Keratinocyte (primary cell): Measurements from ENCODE around the gene PTRH1. TPM values are rescaled to one million over a fixed set of nuclear protein-coding genes. Genes with fewer than 3 reads are reported as not detected.

Experiments used
- DNase-seq: peaks from one replicate; pipeline ENCODE4 v3.0.0-alpha.2; 2011; ENCODE audit warnings: low read depth, missing footprints, low spot score
- FAIRE-seq: peaks from 2 replicates; lab custom pipeline; 2011; peaks lifted over from hg19 to GRCh38; lab: Jason Lieb, UNC
- H2AFZ ChIP-seq: 2 replicates; pipeline ENCODE4 v1.6.0; 2012; ENCODE audit warnings: low read length, control low read depth, inconsistent platforms; ENCODE audit not compliant: control insufficient read depth
- H3K27ac ChIP-seq: 2 replicates; pipeline ENCODE4 v1.5.1; 2011; ENCODE audit warnings: low read length; ENCODE audit not compliant: control insufficient read depth, insufficient read depth
- H3K27me3 ChIP-seq: 3 replicates; pipeline ENCODE4 v1.6.0; 2011; ENCODE audit warnings: low read length; ENCODE audit not compliant: control insufficient read depth, insufficient read depth; ENCODE audit errors: extremely low read depth
- H3K36me3 ChIP-seq, 2 experiments: 2 replicates in 1 of 2; 3 replicates in 1 of 2; pipeline ENCODE4 v1.5.1; 2011; ENCODE audit warnings: low read length in 2 of 2, mild to moderate bottlenecking in 1 of 2; ENCODE audit not compliant: control insufficient read depth in 2 of 2, insufficient read depth in 2 of 2; ENCODE audit errors: extremely low read depth in 1 of 2
- H3K4me1 ChIP-seq: 3 replicates; pipeline ENCODE4 v1.5.1; 2011; ENCODE audit warnings: low read length; ENCODE audit not compliant: control insufficient read depth, insufficient read depth; ENCODE audit errors: extremely low read depth
- H3K4me2 ChIP-seq: 3 replicates; pipeline ENCODE4 v1.6.0; 2011; ENCODE audit warnings: low read depth, low read length; ENCODE audit not compliant: control insufficient read depth, insufficient read depth; ENCODE audit errors: extremely low read depth
- H3K4me3 ChIP-seq, 3 experiments: fragments of 200-600 bp in 1 of 3; sonication (generic) in 1 of 3; 2 replicates in 2 of 3; 3 replicates in 1 of 3; pipeline ENCODE4 v1.5.1; 2011 to 2016; ENCODE audit warnings: low read length in 3 of 3, mild to moderate bottlenecking in 3 of 3, control low read depth in 2 of 3, inconsistent platforms in 1 of 3, low read depth in 1 of 3, mixed read lengths in 1 of 3, mixed run types in 1 of 3, moderate library complexity in 1 of 3; ENCODE audit not compliant: control insufficient read depth in 2 of 3, insufficient read depth in 2 of 3; ENCODE audit errors: extremely low read depth in 1 of 3
- H3K79me2 ChIP-seq: 2 replicates; pipeline ENCODE4 v1.6.0; 2012; ENCODE audit warnings: low read length; ENCODE audit not compliant: control insufficient read depth, insufficient read depth
- H3K9ac ChIP-seq: 3 replicates; pipeline ENCODE4 v1.6.0; 2011; ENCODE audit warnings: low read length; ENCODE audit not compliant: control insufficient read depth, insufficient read depth; ENCODE audit errors: extremely low read depth
- H3K9me1 ChIP-seq: 3 replicates; pipeline ENCODE4 v1.6.0; 2011; ENCODE audit warnings: low read length; ENCODE audit not compliant: control insufficient read depth, insufficient read depth; ENCODE audit errors: extremely low read depth
- H3K9me3 ChIP-seq: 2 replicates; pipeline ENCODE4 v1.5.1; 2012; ENCODE audit warnings: low read depth, low read length; ENCODE audit not compliant: control insufficient read depth
- H4K20me1 ChIP-seq: 3 replicates; pipeline ENCODE4 v1.6.0; 2011; ENCODE audit warnings: low read length; ENCODE audit not compliant: control insufficient read depth, insufficient read depth; ENCODE audit errors: extremely low read depth
- EZH2 ChIP-seq: IDR thresholded peaks from one replicate; pipeline ENCODE4 v1.6.1; 2012; ENCODE audit warnings: inconsistent platforms, mild to moderate bottlenecking, low read length, moderate library complexity
- dilution Hi-C: fragments of 300-500 bp; cut with MboI; formaldehyde crosslinking; loops from one replicate; pipeline ENCODE4 v1.7.0; 2020; ENCODE audit warnings: low sequenced_read_pairs; ENCODE audit not compliant: extremely low pct_ligation_motif_present
- polyA minus RNA-seq, 3 experiments: library from RNA; depleted of rRNA, polyadenylated mRNA; stranded (reverse); fragments of >200 nt; gene quantifications; 1 replicate in 1 of 3; 2 replicates in 1 of 3; 3 replicates in 1 of 3; pipeline ENCODE4 v1.2.3, GENCODE V29; 2011
- polyA plus RNA-seq, 5 experiments: library from polyadenylated mRNA; depleted of rRNA in 3 of 5; stranded (reverse) in 3 of 5; stranded (forward) in 1 of 5; unstranded in 1 of 5; fragments of >200 nt; gene quantifications; 1 replicate in 1 of 5; 2 replicates in 3 of 5; 3 replicates in 1 of 5; pipeline versions ENCODE4 v1.2.1 to v1.2.3, GENCODE V29; 2011 to 2012; ENCODE audit warnings: missing spikeins in 2 of 5, low read depth in 1 of 5, low replicate concordance in 1 of 5
- TF ChIP-seq, protein P1 (sequence below), 3 experiments: IDR thresholded peaks in 1 of 3; conservative IDR thresholded peaks in 1 of 3; optimal IDR thresholded peaks in 1 of 3; 2 replicates in 2 of 3; 3 replicates in 1 of 3; pipeline versions ENCODE3 to v1.5.1; 2011; ENCODE audit warnings: low read length in 3 of 3, mild to moderate bottlenecking in 3 of 3, moderate library complexity in 2 of 3, control low read depth in 1 of 3, inconsistent platforms in 1 of 3; ENCODE audit not compliant: insufficient read depth in 2 of 3; ENCODE audit errors: extremely low read depth in 1 of 3

PTRH1 gene, protein sequence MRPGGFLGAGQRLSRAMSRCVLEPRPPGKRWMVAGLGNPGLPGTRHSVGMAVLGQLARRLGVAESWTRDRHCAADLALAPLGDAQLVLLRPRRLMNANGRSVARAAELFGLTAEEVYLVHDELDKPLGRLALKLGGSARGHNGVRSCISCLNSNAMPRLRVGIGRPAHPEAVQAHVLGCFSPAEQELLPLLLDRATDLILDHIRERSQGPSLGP
- polyA plus RNA-seq = 14.3 to 25.2 TPM (median 14.9 TPM) in 3 replicates
- 3.9 TPM for polyA plus RNA-seq (2011; ENCODE audit: low read depth)
- polyA plus RNA-seq (2011; cell fraction: cytosol; rRNA removed) = 9.3 and 30.8 TPM in 2 replicates
- 12.4 and 20.2 TPM in 2 replicates for polyA plus RNA-seq (2011; cell fraction: nucleus; rRNA removed)
- 12.5 and 37.5 TPM in 2 replicates for polyA plus RNA-seq (2012; ENCODE audit: low replicate concordance)
- 4.8 to 10.2 TPM (median 5.9 TPM) in 3 replicates for polyA minus RNA-seq
- polyA minus RNA-seq (2011; cell fraction: cytosol; rRNA and poly(A)+ RNA removed) = 35.7 TPM
- 10.2 and 10.8 TPM in 2 replicates for polyA minus RNA-seq (2011; cell fraction: nucleus; rRNA and poly(A)+ RNA removed)

DNA sequence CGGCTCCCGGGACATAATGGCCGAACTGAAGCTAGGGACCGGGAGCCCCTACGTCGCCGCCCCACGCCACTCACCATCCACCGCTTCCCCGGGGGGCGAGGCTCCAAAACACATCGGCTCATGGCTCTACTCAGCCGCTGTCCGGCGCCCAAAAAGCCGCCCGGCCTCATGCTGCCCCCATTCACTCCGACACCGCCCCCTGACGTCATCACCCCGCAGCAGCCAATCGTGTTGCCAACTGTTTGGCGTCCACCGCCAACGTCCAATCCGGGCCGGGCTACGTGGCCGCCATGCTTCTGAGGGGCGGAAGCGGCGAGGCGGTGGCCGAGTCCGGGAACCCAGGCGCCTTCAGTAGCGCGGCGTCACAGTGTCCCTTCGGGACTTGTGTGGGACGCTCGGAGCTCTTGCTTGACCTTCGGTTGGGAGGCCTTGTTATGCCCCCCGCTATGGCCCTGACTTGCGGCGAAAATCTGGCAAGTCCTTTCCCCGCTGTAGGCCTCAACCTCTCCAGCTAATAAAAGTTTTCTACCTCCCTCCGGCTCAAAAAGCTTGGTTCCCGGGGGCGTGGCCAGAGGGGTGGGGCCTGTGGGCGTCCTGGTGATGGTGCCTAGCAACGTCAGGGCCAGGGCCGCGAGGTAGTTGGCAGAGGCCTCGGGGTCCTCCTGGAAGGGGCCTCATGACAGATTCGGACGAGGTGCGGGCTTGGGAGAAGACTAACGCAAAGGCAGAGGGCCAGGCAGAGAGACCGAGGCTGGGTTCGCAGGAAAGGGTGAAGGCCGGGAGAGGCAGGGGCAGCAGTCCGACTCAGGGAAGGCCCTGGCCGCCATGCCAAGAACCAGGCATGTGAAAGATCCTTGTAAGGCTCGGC, at the start of gene PTRH1, which contains the start of gene TTC16:
Gene PTRH1 (minus strand): TSS at position 194 of the 868 bp plus-strand sequence. CDS start 24 bp downstream, at position 170.
Gene TTC16 (plus strand): TSS at position 610 of the 868 bp plus-strand sequence. CDS start 67 bp downstream, at position 677.
- no peaks in the 10 kb centered on the region for H3K9me3 ChIP-seq
- peaks cover 12% of the 10 kb centered on the region for H3K4me1 ChIP-seq
- no peaks in the 10 kb centered on the region for H3K27me3 ChIP-seq
- H3K4me3 ChIP-seq = peak within 1 kb of the TSS; percentile 72 to 94 (median 90)
- no peaks in the 10 kb centered on the region for H4K20me1 ChIP-seq
- FAIRE-seq (peak; percentile 76), DNase-seq (no peak)
- peak within 1 kb of the TSS; percentile 95 for H3K4me2 ChIP-seq
- peak within 1 kb of the TSS; percentile 59 for H3K27ac ChIP-seq
- H3K36me3 ChIP-seq = peaks cover 0 to 4% of the 10 kb centered on the region in 2 experiments
- peak within 1 kb of the TSS; percentile 90 for H3K9ac ChIP-seq
- dilution Hi-C loops = no loop called here
- H3K79me2 ChIP-seq = peaks cover 9% of the 10 kb centered on the region
- peak within 1 kb of the TSS; percentile 91 for H2AFZ ChIP-seq
- TF ChIP-seq, protein P1, sequence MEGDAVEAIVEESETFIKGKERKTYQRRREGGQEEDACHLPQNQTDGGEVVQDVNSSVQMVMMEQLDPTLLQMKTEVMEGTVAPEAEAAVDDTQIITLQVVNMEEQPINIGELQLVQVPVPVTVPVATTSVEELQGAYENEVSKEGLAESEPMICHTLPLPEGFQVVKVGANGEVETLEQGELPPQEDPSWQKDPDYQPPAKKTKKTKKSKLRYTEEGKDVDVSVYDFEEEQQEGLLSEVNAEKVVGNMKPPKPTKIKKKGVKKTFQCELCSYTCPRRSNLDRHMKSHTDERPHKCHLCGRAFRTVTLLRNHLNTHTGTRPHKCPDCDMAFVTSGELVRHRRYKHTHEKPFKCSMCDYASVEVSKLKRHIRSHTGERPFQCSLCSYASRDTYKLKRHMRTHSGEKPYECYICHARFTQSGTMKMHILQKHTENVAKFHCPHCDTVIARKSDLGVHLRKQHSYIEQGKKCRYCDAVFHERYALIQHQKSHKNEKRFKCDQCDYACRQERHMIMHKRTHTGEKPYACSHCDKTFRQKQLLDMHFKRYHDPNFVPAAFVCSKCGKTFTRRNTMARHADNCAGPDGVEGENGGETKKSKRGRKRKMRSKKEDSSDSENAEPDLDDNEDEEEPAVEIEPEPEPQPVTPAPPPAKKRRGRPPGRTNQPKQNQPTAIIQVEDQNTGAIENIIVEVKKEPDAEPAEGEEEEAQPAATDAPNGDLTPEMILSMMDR (optimal IDR thresholded peaks at IDR 0.05 in 1 of 3, IDR thresholded peaks at IDR 0.05 in 1 of 3, conservative IDR thresholded peaks at IDR 0.05 in 1 of 3; ENCODE audit: extremely low read depth in 1 of 3, insufficient read depth in 2 of 3, low read length in 3 of 3) = no peak
- no peak for TF ChIP-seq EZH2
- H3K9me1 ChIP-seq = no peaks in the 10 kb centered on the region

DNA sequence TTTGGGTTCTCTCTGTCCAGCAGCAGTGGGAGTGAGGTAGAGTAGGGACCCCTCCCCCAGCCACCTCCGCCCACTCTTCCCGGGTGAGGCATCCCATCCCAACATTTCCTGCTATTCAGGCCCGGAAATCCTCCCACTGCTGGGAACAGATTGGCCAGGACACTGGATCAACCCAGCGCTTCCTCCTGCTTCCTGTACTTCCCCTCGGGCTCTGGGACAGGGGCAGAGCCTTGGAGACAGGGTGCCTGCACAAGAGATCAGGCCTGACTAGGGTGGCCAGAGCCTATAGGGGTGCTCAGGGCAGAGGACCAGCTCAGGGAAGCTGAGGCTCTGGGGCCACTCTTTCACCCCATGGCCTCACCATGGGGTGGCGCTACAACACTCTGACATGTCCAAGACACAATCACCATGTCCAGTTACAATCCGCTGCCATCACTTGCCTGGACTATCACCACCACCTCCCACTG, 48.5 kb upstream of the PTRH1 start:
- TF ChIP-seq, protein P1 (optimal IDR thresholded peaks at IDR 0.05 in 1 of 3, IDR thresholded peaks at IDR 0.05 in 1 of 3, conservative IDR thresholded peaks at IDR 0.05 in 1 of 3; ENCODE audit: extremely low read depth in 1 of 3, insufficient read depth in 2 of 3, low read length in 3 of 3) = peak in 2 of 3 experiments; percentile 33 to 55
- TF ChIP-seq EZH2 = no peak
- no peaks in the 10 kb centered on the region for H3K9me1 ChIP-seq
- no peak overlapping the region for H3K27ac ChIP-seq
- H3K4me1 ChIP-seq = no peaks in the 10 kb centered on the region
- no peak overlapping the region for H2AFZ ChIP-seq
- H3K27me3 ChIP-seq = peaks cover 3% of the 10 kb centered on the region
- H3K36me3 ChIP-seq = no peaks in the 10 kb centered on the region
- no peak overlapping the region for H3K4me2 ChIP-seq
- no peaks in the 10 kb centered on the region for H3K79me2 ChIP-seq
- H3K9me3 ChIP-seq = no peaks in the 10 kb centered on the region
- H3K9ac ChIP-seq = no peak overlapping the region
- no peaks in the 10 kb centered on the region for H4K20me1 ChIP-seq
- dilution Hi-C loops = no loop called here
- DNase-seq (no peak), FAIRE-seq (no peak)
- no peak overlapping the region for H3K4me3 ChIP-seq
